Smooth muscle cell (in vitro differentiated cells): ENCODE results near the gene HINT2. TPM values are rescaled to one million over a fixed set of nuclear protein-coding genes. Genes with fewer than 3 reads are reported as not detected.

Source experiments
- DNase-seq: peaks from one replicate; lab custom pipeline; 2025; ENCODE audit not compliant: unreplicated experiment; lab: John Stamatoyannopoulos, UW
- H2AFZ ChIP-seq: fragments of 200-600 bp; sonication (generic); 2 replicates; pipeline ENCODE4 v1.6.0; 2016; ENCODE audit warnings: antibody characterized with exemption, low read depth, mild to moderate bottlenecking
- H3F3A ChIP-seq: fragments of 200-600 bp; sonication (generic); 2 replicates; pipeline ENCODE4 v1.6.0; 2017; ENCODE audit warnings: antibody characterized with exemption, low read depth
- H3K27ac ChIP-seq: fragments of 200-600 bp; sonication (generic); 2 replicates; pipeline ENCODE4 v1.5.1; 2016; ENCODE audit warnings: low read depth, mild to moderate bottlenecking
- H3K27me3 ChIP-seq: fragments of 200-600 bp; sonication (generic); 2 replicates; pipeline ENCODE4 v1.6.1; 2016; ENCODE audit warnings: low read depth, mild to moderate bottlenecking
- H3K36me3 ChIP-seq: fragments of 200-600 bp; sonication (generic); 2 replicates; pipeline ENCODE4 v1.5.1; 2016; ENCODE audit warnings: low read depth
- H3K4me1 ChIP-seq: fragments of 200-600 bp; sonication (generic); 2 replicates; pipeline ENCODE4 v1.5.1; 2016; ENCODE audit warnings: low read depth
- H3K4me2 ChIP-seq: fragments of 200-600 bp; sonication (generic); 2 replicates; pipeline ENCODE4 v1.6.0; 2016; ENCODE audit warnings: mild to moderate bottlenecking
- H3K4me3 ChIP-seq: fragments of 200-600 bp; sonication (generic); 2 replicates; pipeline ENCODE4 v1.5.1; 2016; ENCODE audit warnings: mild to moderate bottlenecking
- H3K79me2 ChIP-seq: fragments of 200-600 bp; sonication (generic); 2 replicates; pipeline ENCODE4 v1.6.0; 2016; ENCODE audit warnings: low read depth, mild to moderate bottlenecking
- H3K9ac ChIP-seq: fragments of 200-600 bp; sonication (generic); 2 replicates; pipeline ENCODE4 v1.6.0; 2016; ENCODE audit warnings: low read depth
- H3K9me3 ChIP-seq: fragments of 200-600 bp; sonication (generic); replicated peaks from 2 replicates; pipeline ENCODE4 v1.5.1; 2016; ENCODE audit warnings: low read depth
- H4K20me1 ChIP-seq: fragments of 200-600 bp; sonication (generic); 2 replicates; pipeline ENCODE4 v1.6.0; 2016; ENCODE audit warnings: low read depth
- WGBS: methylation state at CpG from one replicate; pipeline ENCODE4 v1.1.7; 2016; ENCODE audit warnings: low lambda C conversion rate; 5-methylcytosine and 5-hydroxymethylcytosine counted together
- polyA plus RNA-seq: library from polyadenylated mRNA; unstranded; fragments of >200 nt; fragmentation: Nextera tagmentation; extraction: Ambion mirVana; gene quantifications from 2 replicates; pipeline ENCODE4 v1.2.1, GENCODE V29; 2016
- total RNA-seq: library from RNA; depleted of rRNA; stranded (reverse); fragments of >200 nt; gene quantifications from 2 replicates; pipeline ENCODE4 v1.2.3, GENCODE V29; 2014
- TF ChIP-seq, protein P1 (sequence below): fragments of 200-600 bp; sonication (generic); IDR thresholded peaks from 2 replicates; pipeline ENCODE4 v1.5.1; 2017; ENCODE audit warnings: borderline replicate concordance, mild to moderate bottlenecking, antibody characterized with exemption; ENCODE audit not compliant: insufficient read depth, poor library complexity, severe bottlenecking

HINT2 gene
- total and polyA plus RNA-seq, 2 experiments from 2014 or later, result 7.7 to 66.7 TPM

DNA sequence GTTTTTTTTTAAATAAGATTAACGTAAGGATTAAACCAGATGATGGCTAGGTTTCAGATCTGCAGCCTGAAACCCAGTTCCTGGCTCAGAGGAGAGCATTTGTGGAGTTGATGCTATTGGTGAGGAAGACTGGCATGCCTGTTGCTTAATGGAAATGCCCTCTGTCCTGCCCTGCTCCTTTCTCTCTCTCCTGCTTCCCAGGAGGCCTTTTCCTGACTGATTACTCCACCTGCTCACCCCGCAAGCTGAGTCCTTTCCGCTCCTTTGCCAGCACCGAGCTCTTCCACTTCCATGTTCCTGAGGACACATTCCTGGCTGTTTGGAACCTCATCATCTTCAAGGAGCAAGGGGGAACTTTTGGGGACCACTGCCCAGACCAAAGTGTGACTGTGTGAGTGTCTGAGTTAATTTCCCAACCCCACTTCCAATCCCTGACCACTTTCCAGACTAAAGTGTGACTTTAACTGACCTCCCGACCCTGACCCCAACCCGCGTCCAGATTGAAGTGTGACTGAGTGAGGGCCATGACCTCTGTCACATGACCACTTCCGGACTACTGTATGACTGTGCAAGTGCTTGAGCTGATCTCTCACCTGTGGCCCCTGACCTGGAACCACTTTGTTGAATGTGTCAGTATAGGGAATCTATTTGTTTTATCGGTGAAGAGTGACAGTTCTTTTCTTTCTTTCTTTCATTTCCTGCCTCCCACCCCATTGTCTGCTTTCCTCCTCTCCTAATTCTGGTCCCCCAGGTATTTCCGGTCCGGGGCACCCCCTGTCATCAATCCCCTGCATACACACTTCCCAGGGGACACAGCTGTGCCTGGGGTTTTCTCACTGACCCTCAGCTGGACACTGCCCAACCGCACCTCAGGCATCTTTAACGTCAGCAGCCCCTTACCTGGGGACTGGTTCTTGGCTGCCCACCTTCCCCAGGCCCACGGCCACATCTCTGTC lies 19.7 kb upstream of the HINT2 start:
- Histone ChIP-seq H3K79me2 (peaks cover 9% of the 10 kb centered on the region), H3K27ac (no peak overlapping the region), H4K20me1 (no peaks in the 10 kb centered on the region), H2AFZ (no peak overlapping the region), H3K27me3 (no peaks in the 10 kb centered on the region), H3K4me2 (no peak overlapping the region), H3K9me3 (no peaks in the 10 kb centered on the region), H3K4me3 (no peak overlapping the region), H3F3A (no peaks in the 10 kb centered on the region), H3K4me1 (peaks cover 8% of the 10 kb centered on the region), H3K9ac (no peak overlapping the region), H3K36me3 (no peaks in the 10 kb centered on the region)
- TF ChIP-seq, protein P1, sequence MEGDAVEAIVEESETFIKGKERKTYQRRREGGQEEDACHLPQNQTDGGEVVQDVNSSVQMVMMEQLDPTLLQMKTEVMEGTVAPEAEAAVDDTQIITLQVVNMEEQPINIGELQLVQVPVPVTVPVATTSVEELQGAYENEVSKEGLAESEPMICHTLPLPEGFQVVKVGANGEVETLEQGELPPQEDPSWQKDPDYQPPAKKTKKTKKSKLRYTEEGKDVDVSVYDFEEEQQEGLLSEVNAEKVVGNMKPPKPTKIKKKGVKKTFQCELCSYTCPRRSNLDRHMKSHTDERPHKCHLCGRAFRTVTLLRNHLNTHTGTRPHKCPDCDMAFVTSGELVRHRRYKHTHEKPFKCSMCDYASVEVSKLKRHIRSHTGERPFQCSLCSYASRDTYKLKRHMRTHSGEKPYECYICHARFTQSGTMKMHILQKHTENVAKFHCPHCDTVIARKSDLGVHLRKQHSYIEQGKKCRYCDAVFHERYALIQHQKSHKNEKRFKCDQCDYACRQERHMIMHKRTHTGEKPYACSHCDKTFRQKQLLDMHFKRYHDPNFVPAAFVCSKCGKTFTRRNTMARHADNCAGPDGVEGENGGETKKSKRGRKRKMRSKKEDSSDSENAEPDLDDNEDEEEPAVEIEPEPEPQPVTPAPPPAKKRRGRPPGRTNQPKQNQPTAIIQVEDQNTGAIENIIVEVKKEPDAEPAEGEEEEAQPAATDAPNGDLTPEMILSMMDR, result no peak
- no peak for DNase-seq
- WGBS, result 95% methylated on average over 14 of the region's 14 CpGs

DNA sequence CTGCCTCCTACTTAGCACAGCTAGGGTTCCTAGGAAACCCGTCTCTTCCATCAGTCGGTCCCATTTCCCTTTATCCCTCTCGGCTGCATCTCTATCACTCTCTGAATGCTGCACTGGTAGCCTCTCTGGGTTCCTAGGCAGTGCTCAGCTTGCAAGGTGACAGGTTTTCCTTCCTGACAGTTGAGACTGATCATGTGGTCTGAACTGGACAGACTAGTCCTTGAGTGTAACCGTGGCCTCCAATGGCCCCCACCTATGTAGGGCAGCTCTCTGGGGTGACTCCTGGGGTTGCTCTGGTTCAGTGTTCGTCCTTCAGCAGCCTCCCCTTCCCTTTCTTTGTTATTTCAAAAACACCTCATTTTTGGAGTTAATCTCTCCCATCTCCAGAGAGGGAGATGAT lies 18.0 kb upstream of the HINT2 start:
- Histone ChIP-seq H3K4me1 (peaks cover 8% of the 10 kb centered on the region), H4K20me1 (no peaks in the 10 kb centered on the region), H3K27ac (no peak overlapping the region), H2AFZ (no peak overlapping the region), H3K36me3 (no peaks in the 10 kb centered on the region), H3F3A (no peaks in the 10 kb centered on the region), H3K9me3 (no peaks in the 10 kb centered on the region), H3K4me3 (no peak overlapping the region), H3K79me2 (peaks cover 9% of the 10 kb centered on the region), H3K27me3 (no peaks in the 10 kb centered on the region), H3K9ac (no peak overlapping the region), H3K4me2 (no peak overlapping the region)
- DNase-seq, result no peak
- TF ChIP-seq, protein P1, result no peak
- 75% methylated on average over 5 of the region's 5 CpGs for WGBS

DNA sequence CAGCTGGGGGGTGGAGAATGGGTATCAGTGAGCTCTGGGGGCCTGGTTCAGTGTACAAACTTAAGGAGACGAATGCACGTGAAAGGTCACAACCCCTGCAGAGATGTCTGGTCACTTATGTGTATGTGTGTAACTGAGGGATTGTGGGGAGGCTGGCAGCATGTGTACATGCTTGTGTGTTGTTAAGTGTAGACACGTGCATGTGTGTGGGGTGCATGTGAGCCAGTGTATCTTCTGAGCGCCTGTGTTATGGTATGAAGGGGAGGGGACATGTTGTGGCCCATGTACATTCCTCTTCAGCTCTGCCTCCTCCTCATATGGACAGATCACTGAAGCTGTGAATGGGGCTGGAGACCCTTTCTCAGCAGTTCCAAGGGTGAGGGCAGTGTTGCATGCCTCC lies 16.2 kb upstream of the HINT2 start:
- Histone ChIP-seq H3F3A (peaks cover 7% of the 10 kb centered on the region), H3K27ac (no peak overlapping the region), H3K79me2 (peaks cover 9% of the 10 kb centered on the region), H3K36me3 (no peaks in the 10 kb centered on the region), H3K4me1 (peaks cover 8% of the 10 kb centered on the region), H3K4me2 (no peak overlapping the region), H3K4me3 (no peak overlapping the region), H2AFZ (no peak overlapping the region), H3K9me3 (no peaks in the 10 kb centered on the region), H3K27me3 (no peaks in the 10 kb centered on the region), H3K9ac (no peak overlapping the region), H4K20me1 (no peaks in the 10 kb centered on the region)
- DNase-seq, result no peak
- TF ChIP-seq, protein P1, result no peak
- WGBS, result 93% methylated on average over 4 of the region's 4 CpGs

DNA sequence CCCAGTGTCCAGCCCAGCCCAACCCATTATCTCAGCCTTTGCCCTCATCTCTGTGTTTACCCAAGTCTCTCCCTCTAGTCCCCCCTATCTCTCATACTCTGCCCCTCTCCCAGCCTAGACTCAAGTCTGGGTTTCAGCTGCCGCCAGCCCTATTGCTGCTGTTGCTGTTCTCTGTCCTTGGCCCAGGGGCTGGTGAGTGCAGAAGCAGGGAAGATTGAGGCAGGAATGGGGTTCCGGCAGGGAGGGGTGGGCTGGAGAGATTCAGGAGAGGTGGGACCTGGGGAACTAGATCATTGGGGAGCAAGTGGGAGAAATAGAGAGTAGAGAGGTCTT lies 14.9 kb upstream of the HINT2 start:
- Histone ChIP-seq H3K4me3 (peak overlapping the region; percentile 97), H3K79me2 (peaks cover 9% of the 10 kb centered on the region), H4K20me1 (no peaks in the 10 kb centered on the region), H3K9me3 (no peaks in the 10 kb centered on the region), H3K27me3 (no peaks in the 10 kb centered on the region), H3F3A (peaks cover 7% of the 10 kb centered on the region), H3K27ac (peak overlapping the region; percentile 85), H3K36me3 (no peaks in the 10 kb centered on the region), H3K4me2 (peak overlapping the region; percentile 99), H3K4me1 (peaks cover 8% of the 10 kb centered on the region), H2AFZ (peak overlapping the region; percentile 99), H3K9ac (peak overlapping the region; percentile 91)
- TF ChIP-seq, protein P1, result no peak
- DNase-seq, result no peak
- 52% methylated on average over 2 of the region's 2 CpGs for WGBS
